ENCODE results near the gene FAH. TPM values are rescaled to one million over a fixed set of nuclear protein-coding genes. Genes with fewer than 3 reads are reported as not detected.

FAH gene
- polyA plus RNA-seq, 1 donor (not counting 4 experiments of a cell fraction or from before 2014, with no cell fraction given): 29.4 TPM

DNA sequence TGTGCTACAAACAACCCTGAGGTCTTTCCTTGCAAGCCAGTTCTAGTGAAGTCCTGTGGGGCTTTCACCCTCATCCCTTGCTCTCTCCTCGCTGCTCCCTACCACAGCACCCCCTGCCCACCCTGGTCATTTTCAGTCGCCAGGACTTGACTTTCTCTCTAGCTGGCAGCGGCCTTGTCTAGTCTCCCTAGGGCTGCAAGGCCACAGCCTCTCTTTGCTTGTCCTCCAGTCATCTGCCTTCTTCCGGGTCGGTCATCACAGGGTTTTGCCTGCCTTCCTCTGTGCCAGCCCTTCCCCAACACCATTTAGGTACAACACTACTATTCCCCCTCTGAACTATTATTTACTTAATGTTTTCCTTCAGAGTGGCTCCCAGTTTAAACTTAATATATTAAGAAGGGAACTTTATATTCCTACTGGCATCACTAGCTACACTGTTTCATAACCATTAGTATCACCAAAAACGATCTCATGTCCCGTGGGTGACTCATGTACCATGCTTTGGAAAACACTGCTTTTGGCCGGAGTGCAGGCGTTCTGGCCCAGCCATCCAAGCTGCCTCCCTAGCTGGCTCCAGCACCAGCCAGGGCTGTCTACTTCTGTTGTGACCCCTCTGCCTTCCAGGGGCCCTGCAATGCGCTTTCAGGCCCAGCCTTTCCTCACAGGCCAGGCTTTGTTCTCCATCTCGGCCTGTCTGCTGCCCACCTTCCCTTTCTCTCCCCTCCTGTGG, 21.4 kb downstream of the FAH start:
- H3K4me2 ChIP-seq (ENCODE audit: control insufficient read depth, extremely low read depth, insufficient read depth, low read depth, low read length): no peak overlapping the region
- peaks cover 0 to 15% of the 10 kb centered on the region in 2 experiments for H3K36me3 ChIP-seq (ENCODE audit: control insufficient read depth in 2 of 2, extremely low read depth in 1 of 2, insufficient read depth in 2 of 2, low read length in 2 of 2)
- H3K27me3 ChIP-seq (ENCODE audit: control insufficient read depth, extremely low read depth, insufficient read depth, low read length): no peaks in the 10 kb centered on the region
- TF ChIP-seq CTCF (optimal IDR thresholded peaks at IDR 0.05 in 1 of 3, IDR thresholded peaks at IDR 0.05 in 1 of 3, conservative IDR thresholded peaks at IDR 0.05 in 1 of 3; ENCODE audit: extremely low read depth in 1 of 3, insufficient read depth in 2 of 3, low read length in 3 of 3) (no peak), EZH2 (IDR thresholded peaks at IDR 0.05; ENCODE audit: low read length) (no peak)
- no peak overlapping the region for H3K27ac ChIP-seq (ENCODE audit: control insufficient read depth, insufficient read depth, low read length)
- H4K20me1 ChIP-seq (ENCODE audit: control insufficient read depth, extremely low read depth, insufficient read depth, low read length): no peaks in the 10 kb centered on the region
- DNase-seq (ENCODE audit: low read depth, low spot score): no peak
- H2AFZ ChIP-seq (ENCODE audit: control insufficient read depth, low read length): no peak overlapping the region
- H3K79me2 ChIP-seq (ENCODE audit: control insufficient read depth, insufficient read depth, low read length): no peaks in the 10 kb centered on the region
- H3K9ac ChIP-seq (ENCODE audit: control insufficient read depth, extremely low read depth, insufficient read depth, low read length): no peak overlapping the region
- no peak overlapping the region for H3K4me3 ChIP-seq (ENCODE audit: control insufficient read depth in 2 of 3, extremely low read depth in 1 of 3, insufficient read depth in 2 of 3, low read depth in 1 of 3, low read length in 3 of 3)
- H3K4me1 ChIP-seq (ENCODE audit: control insufficient read depth, extremely low read depth, insufficient read depth, low read length): peaks cover 6% of the 10 kb centered on the region
- no peaks in the 10 kb centered on the region for H3K9me1 ChIP-seq (ENCODE audit: control insufficient read depth, extremely low read depth, insufficient read depth, low read length)
- no peak for FAIRE-seq
- H3K9me3 ChIP-seq (ENCODE audit: control insufficient read depth, low read depth, low read length): no peaks in the 10 kb centered on the region
- dilution Hi-C loops (cut with MboI; ENCODE audit: extremely low pct_ligation_motif_present, low sequenced_read_pairs): no loop called here

- Histone ChIP-seq H3K79me2 (ENCODE audit: control insufficient read depth, insufficient read depth, low read length) (no peaks in the 10 kb centered on the region), H3K9me1 (ENCODE audit: control insufficient read depth, extremely low read depth, insufficient read depth, low read length) (no peaks in the 10 kb centered on the region), H4K20me1 (ENCODE audit: control insufficient read depth, extremely low read depth, insufficient read depth, low read length) (no peaks in the 10 kb centered on the region), H3K36me3 (ENCODE audit: control insufficient read depth in 2 of 2, extremely low read depth in 1 of 2, insufficient read depth in 2 of 2, low read length in 2 of 2) (peaks cover 4 to 18% of the 10 kb centered on the region in 2 experiments), H2AFZ (ENCODE audit: control insufficient read depth, low read length) (no peak overlapping the region), H3K27me3 (ENCODE audit: control insufficient read depth, extremely low read depth, insufficient read depth, low read length) (no peaks in the 10 kb centered on the region), H3K9ac (ENCODE audit: control insufficient read depth, extremely low read depth, insufficient read depth, low read length) (no peak overlapping the region), H3K9me3 (ENCODE audit: control insufficient read depth, low read depth, low read length) (no peaks in the 10 kb centered on the region), H3K4me3 (ENCODE audit: control insufficient read depth in 2 of 3, extremely low read depth in 1 of 3, insufficient read depth in 2 of 3, low read depth in 1 of 3, low read length in 3 of 3) (no peak overlapping the region), H3K4me2 (ENCODE audit: control insufficient read depth, extremely low read depth, insufficient read depth, low read depth, low read length) (no peak overlapping the region), H3K4me1 (ENCODE audit: control insufficient read depth, extremely low read depth, insufficient read depth, low read length) (peaks cover 12% of the 10 kb centered on the region), H3K27ac (ENCODE audit: control insufficient read depth, insufficient read depth, low read length) (no peak overlapping the region)
- dilution Hi-C loops (cut with MboI; ENCODE audit: extremely low pct_ligation_motif_present, low sequenced_read_pairs): no loop called here
- no peak for FAIRE-seq
- no peak for DNase-seq (ENCODE audit: low read depth, low spot score)
- TF ChIP-seq CTCF (optimal IDR thresholded peaks at IDR 0.05 in 1 of 3, IDR thresholded peaks at IDR 0.05 in 1 of 3, conservative IDR thresholded peaks at IDR 0.05 in 1 of 3; ENCODE audit: extremely low read depth in 1 of 3, insufficient read depth in 2 of 3, low read length in 3 of 3) (no peak), EZH2 (IDR thresholded peaks at IDR 0.05; ENCODE audit: low read length) (no peak)
Observed at GRCh38 chr15:80175436-80175835, 22.6 kb downstream of the FAH start.

All from keratinocyte (primary cell).